Measurements from ENCODE around the gene SLC2A11.

The SLC2A11 gene

DNA sequence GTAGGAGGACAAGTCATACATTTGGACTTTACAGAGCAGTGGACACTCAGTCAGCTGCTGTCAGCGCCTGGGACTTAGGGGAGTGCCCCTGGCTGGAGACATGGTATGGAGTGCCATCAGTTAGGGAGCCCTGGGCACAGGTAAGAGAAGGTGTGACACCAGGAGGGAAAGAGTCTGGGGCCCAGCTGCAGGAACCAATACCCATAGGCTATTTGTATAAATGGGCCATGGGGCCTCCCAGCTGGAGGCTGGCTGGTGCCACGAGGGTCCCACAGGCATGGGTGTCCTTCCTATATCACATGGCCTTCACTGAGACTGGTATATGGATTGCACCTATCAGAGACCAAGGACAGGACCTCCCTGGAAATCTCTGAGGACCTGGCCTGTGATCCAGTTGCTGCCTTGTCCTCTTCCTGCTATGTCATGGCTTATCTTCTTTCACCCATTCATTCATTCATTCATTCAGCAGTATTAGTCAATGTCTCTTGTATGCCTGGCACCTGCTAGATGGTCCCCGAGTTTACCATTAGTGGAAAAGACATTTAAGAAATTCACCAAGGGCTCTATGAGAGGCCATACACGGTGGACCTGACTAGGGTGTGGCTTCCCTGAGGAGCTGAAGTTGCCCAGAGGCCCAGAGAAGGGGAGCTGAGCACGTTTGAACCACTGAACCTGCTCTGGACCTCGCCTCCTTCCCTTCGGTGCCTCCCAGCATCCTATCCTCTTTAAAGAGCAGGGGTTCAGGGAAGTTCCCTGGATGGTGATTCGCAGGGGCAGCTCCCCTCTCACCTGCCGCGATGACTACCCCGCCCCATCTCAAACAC lies 35.7 kb downstream of the SLC2A11 start:
- peak overlapping the region; percentile 95 for H3K27ac ChIP-seq

DNA sequence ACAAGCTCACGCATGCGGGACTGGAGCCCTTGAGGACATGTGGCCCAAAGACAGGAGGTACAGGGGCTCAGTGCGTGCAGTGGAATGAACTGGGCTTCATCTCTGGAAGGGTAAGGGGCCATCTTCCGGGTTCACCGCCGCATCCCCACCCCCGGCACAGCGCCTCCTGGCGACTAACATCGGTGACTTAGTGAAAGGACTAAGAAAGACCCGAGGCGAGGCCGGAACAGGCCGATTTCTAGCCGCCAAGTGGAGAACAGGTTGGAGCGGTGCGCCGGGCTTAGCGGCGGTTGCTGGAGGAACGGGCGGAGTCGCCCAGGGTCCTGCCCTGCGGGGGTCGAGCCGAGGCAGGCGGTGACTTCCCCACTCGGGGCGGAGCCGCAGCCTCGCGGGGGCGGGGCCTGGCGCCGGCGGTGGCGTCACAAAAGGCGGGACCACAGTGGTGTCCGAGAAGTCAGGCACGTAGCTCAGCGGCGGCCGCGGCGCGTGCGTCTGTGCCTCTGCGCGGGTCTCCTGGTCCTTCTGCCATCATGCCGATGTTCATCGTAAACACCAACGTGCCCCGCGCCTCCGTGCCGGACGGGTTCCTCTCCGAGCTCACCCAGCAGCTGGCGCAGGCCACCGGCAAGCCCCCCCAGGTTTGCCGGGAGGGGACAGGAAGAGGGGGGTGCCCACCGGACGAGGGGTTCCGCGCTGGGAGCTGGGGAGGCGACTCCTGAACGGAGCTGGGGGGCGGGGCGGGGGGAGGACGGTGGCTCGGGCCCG lies 36.5 kb downstream of the SLC2A11 start, which contains the start of gene MIF:
TSS of gene MIF (plus strand) at position 439 of the 765 bp plus-strand sequence. CDS start at position 531, 92 bp downstream.
- H3K27ac ChIP-seq = peak within 1 kb of the TSS; percentile 95
- TF ChIP-seq, protein P1, sequence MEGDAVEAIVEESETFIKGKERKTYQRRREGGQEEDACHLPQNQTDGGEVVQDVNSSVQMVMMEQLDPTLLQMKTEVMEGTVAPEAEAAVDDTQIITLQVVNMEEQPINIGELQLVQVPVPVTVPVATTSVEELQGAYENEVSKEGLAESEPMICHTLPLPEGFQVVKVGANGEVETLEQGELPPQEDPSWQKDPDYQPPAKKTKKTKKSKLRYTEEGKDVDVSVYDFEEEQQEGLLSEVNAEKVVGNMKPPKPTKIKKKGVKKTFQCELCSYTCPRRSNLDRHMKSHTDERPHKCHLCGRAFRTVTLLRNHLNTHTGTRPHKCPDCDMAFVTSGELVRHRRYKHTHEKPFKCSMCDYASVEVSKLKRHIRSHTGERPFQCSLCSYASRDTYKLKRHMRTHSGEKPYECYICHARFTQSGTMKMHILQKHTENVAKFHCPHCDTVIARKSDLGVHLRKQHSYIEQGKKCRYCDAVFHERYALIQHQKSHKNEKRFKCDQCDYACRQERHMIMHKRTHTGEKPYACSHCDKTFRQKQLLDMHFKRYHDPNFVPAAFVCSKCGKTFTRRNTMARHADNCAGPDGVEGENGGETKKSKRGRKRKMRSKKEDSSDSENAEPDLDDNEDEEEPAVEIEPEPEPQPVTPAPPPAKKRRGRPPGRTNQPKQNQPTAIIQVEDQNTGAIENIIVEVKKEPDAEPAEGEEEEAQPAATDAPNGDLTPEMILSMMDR (conservative IDR thresholded peaks at IDR 0.05) = peak; percentile 86

More for the DNA sequence above, 35.7 kb downstream of the SLC2A11 start:
- TF ChIP-seq, protein P1 (conservative IDR thresholded peaks at IDR 0.05) = no peak

- H3K27ac ChIP-seq = peak overlapping the region; percentile 95
These were observed 37.3 kb downstream of the SLC2A11 start for GRCh38 chr22:23894710-23895598.

GRCh38 chr22:23895599-23896144 lies 38.0 kb downstream of the SLC2A11 start:
- H3K27ac ChIP-seq = peak overlapping the region; percentile 95
- TF ChIP-seq, protein P1 (conservative IDR thresholded peaks at IDR 0.05) = peak; percentile 4; the same call in 1 of the 2 replicates

More at GRCh38 chr22:23894710-23895598, 37.3 kb downstream of the SLC2A11 start:
- TF ChIP-seq, protein P1 (conservative IDR thresholded peaks at IDR 0.05) = peak; percentile 50

DNA sequence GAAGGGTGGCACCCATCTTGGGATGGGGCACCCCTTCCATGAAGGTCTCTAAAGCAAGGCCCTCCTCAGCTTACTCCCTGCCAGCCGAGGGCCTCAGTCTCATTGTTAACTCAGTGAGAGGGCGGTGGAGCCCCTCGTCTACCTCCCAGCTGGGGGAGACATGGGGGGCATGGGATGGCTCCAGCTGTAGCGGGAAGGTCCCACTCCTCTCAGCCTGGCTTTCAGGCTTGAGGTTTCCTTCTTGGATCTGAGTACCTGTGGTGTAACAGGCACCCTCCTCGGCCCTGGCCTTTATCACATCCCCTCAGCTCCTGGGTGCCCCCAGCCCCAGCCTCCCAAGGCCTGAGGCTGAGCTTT lies 38.5 kb downstream of the SLC2A11 start:
- peak overlapping the region; percentile 95; the same call in 1 of the 2 replicates for H3K27ac ChIP-seq
- TF ChIP-seq, protein P1 (conservative IDR thresholded peaks at IDR 0.05) = no peak

- H3K27ac ChIP-seq = no peak overlapping the region
- TF ChIP-seq, protein P1 (conservative IDR thresholded peaks at IDR 0.05) = no peak
These were observed 39.0 kb downstream of the SLC2A11 start for GRCh38 chr22:23896523-23897186.

All from VCaP (cell line).